H9 (cell line): ENCODE data around the gene RASSF7. TPM values are rescaled to one million over a fixed set of nuclear protein-coding genes. Genes with fewer than 3 reads are reported as not detected.

Source experiments
- DNase-seq: peaks from one replicate; pipeline ENCODE4 v3.0.0-alpha.2; 2017
- H2AFZ ChIP-seq: one replicate; pipeline ENCODE4 v1.6.1; 2013; ENCODE audit warnings: mild to moderate bottlenecking, low read length, control low read depth, moderate library complexity
- H2AK5ac ChIP-seq: 2 replicates; pipeline ENCODE4 v1.6.1; 2013; ENCODE audit warnings: low read length, control low read depth, mixed read lengths; ENCODE audit not compliant: insufficient read length
- H2BK120ac ChIP-seq: one replicate; pipeline ENCODE4 v1.6.1; 2013; ENCODE audit warnings: low read depth, mild to moderate bottlenecking, low read length, control low read depth, inconsistent platforms; ENCODE audit not compliant: poor library complexity, severe bottlenecking
- H2BK12ac ChIP-seq: 2 replicates; pipeline ENCODE4 v1.6.1; 2013; ENCODE audit warnings: low read length, control low read depth, mixed read lengths, low read depth; ENCODE audit not compliant: insufficient read length
- H2BK15ac ChIP-seq: 2 replicates; pipeline ENCODE4 v1.6.1; 2013; ENCODE audit warnings: low read depth, low read length, control low read depth
- H2BK20ac ChIP-seq: one replicate; pipeline ENCODE4 v1.6.1; 2013; ENCODE audit warnings: low read depth, mild to moderate bottlenecking, low read length, control low read depth, inconsistent platforms; ENCODE audit not compliant: poor library complexity, severe bottlenecking
- H2BK5ac ChIP-seq: 2 replicates; pipeline ENCODE4 v1.6.1; 2013; ENCODE audit warnings: low read length, control low read depth, mixed read lengths; ENCODE audit not compliant: insufficient read length
- H3K14ac ChIP-seq: 2 replicates; pipeline ENCODE4 v1.6.1; 2013; ENCODE audit warnings: low read length, control low read depth; ENCODE audit not compliant: insufficient read depth
- H3K18ac ChIP-seq: 2 replicates; pipeline ENCODE4 v1.6.1; 2013; ENCODE audit warnings: low read depth, mild to moderate bottlenecking, mixed read lengths, low read length, control low read depth; ENCODE audit not compliant: insufficient read length
- H3K23ac ChIP-seq: 2 replicates; pipeline ENCODE4 v1.6.1; 2013; ENCODE audit warnings: low read length, control low read depth, mixed read lengths, low read depth; ENCODE audit not compliant: insufficient read length
- H3K23me2 ChIP-seq: 2 replicates; pipeline ENCODE4 v1.6.1; 2013; ENCODE audit warnings: low read depth, mild to moderate bottlenecking, mixed read lengths, low read length, control low read depth; ENCODE audit not compliant: insufficient read length, poor library complexity, severe bottlenecking
- H3K27ac ChIP-seq: 2 replicates; pipeline ENCODE4 v1.5.1; 2013; ENCODE audit warnings: low read length, control low read depth, mixed read lengths, low read depth; ENCODE audit not compliant: insufficient read length
- H3K27me3 ChIP-seq: 2 replicates; pipeline ENCODE4 v1.6.1; 2013; ENCODE audit warnings: low read length, control low read depth, inconsistent platforms; ENCODE audit not compliant: insufficient read depth
- H3K4ac ChIP-seq: 2 replicates; pipeline ENCODE4 v1.6.1; 2013; ENCODE audit warnings: low read depth, mild to moderate bottlenecking, control low read depth, inconsistent platforms, low read length, moderate library complexity
- H3K4me1 ChIP-seq: 2 replicates; pipeline ENCODE4 v1.6.1; 2013; ENCODE audit warnings: low read length, control low read depth, inconsistent platforms; ENCODE audit not compliant: insufficient read depth
- H3K4me2 ChIP-seq: 2 replicates; pipeline ENCODE4 v1.6.1; 2013; ENCODE audit warnings: low read length, control low read depth, mixed read lengths; ENCODE audit not compliant: insufficient read length, insufficient read depth
- H3K56ac ChIP-seq: 2 replicates; pipeline ENCODE4 v1.6.1; 2013; ENCODE audit warnings: low read depth, mild to moderate bottlenecking, mixed read lengths, low read length, control low read depth; ENCODE audit not compliant: insufficient read length
- H3K79me1 ChIP-seq: 2 replicates; pipeline ENCODE4 v1.6.1; 2013; ENCODE audit warnings: low read depth, mild to moderate bottlenecking, moderate library complexity, low read length, control low read depth, inconsistent platforms; ENCODE audit not compliant: insufficient read depth, poor library complexity, severe bottlenecking
- H3K79me2 ChIP-seq: 2 replicates; pipeline ENCODE4 v1.6.1; 2013; ENCODE audit warnings: low read length, control low read depth, inconsistent platforms; ENCODE audit not compliant: insufficient read depth
- H3K9ac ChIP-seq: 2 replicates; pipeline ENCODE4 v1.6.1; 2013; ENCODE audit warnings: low read length, control low read depth, mixed read lengths; ENCODE audit not compliant: insufficient read length; ENCODE audit errors: extremely low read depth
- H3K9me3 ChIP-seq: one replicate; pipeline ENCODE4 v1.6.1; 2013; ENCODE audit warnings: low read depth, low read length, inconsistent platforms; ENCODE audit not compliant: control insufficient read depth
- H3T11ph ChIP-seq: one replicate; pipeline ENCODE4 v1.6.1; 2013; ENCODE audit warnings: mild to moderate bottlenecking, low read length, control low read depth, inconsistent platforms
- H4K20me1 ChIP-seq: one replicate; pipeline ENCODE4 v1.6.1; 2013; ENCODE audit not compliant: control insufficient read depth, insufficient read length, insufficient read depth
- H4K5ac ChIP-seq: 2 replicates; pipeline ENCODE4 v1.6.1; 2013; ENCODE audit warnings: low read depth, mild to moderate bottlenecking, mixed read lengths, low read length, control low read depth; ENCODE audit not compliant: insufficient read length
- H4K8ac ChIP-seq: replicated peaks from 2 replicates; pipeline ENCODE4 v1.6.1; 2013; ENCODE audit warnings: low read length, control low read depth, mixed read lengths, low read depth; ENCODE audit not compliant: insufficient read length
- H4K91ac ChIP-seq: 2 replicates; pipeline ENCODE4 v1.6.1; 2013; ENCODE audit warnings: low read depth, mild to moderate bottlenecking, moderate library complexity, mixed read lengths, low read length, control low read depth; ENCODE audit not compliant: insufficient read length
- H3K27ac Mint-ChIP-seq, 3 experiments: 2 replicates in 2 of 3; 3 replicates in 1 of 3; pipeline ENCODE4 v1.8.0; 2020 to 2021; ENCODE audit warnings: mixed read lengths in 3 of 3, mild to moderate bottlenecking in 1 of 3, moderate library complexity in 1 of 3
- H3K27me3 Mint-ChIP-seq: 2 replicates; pipeline ENCODE4 v1.8.0; 2021; ENCODE audit warnings: low read depth, mild to moderate bottlenecking, moderate library complexity, mixed read lengths
- H3K36me3 Mint-ChIP-seq, 3 experiments: 2 replicates in 2 of 3; 3 replicates in 1 of 3; pipeline ENCODE4 v1.8.0; 2020 to 2021; ENCODE audit warnings: low read depth in 3 of 3, mixed read lengths in 3 of 3; ENCODE audit not compliant: insufficient read depth in 1 of 3
- H3K4me1 Mint-ChIP-seq, 2 experiments: 2 replicates each; pipeline ENCODE4 v1.8.0; 2020; ENCODE audit warnings: mixed read lengths in 2 of 2
- H3K4me3 Mint-ChIP-seq, 2 experiments: 2 replicates in 1 of 2; 3 replicates in 1 of 2; pipeline ENCODE4 v1.8.0; 2020 to 2021; ENCODE audit warnings: mild to moderate bottlenecking in 2 of 2, mixed read lengths in 2 of 2, moderate library complexity in 1 of 2
- H3K9me3 Mint-ChIP-seq, 2 experiments: 2 replicates in 1 of 2; 3 replicates in 1 of 2; pipeline ENCODE4 v1.8.0; 2020; ENCODE audit warnings: mild to moderate bottlenecking in 2 of 2, mixed read lengths in 2 of 2, moderate library complexity in 1 of 2
- WGBS: extraction: QIAGEN DNeasy Blood & Tissue Kit; methylation state at CpG from one replicate; pipeline ENCODE4 v1.1.7; 2013; ENCODE audit warnings: missing lambda C conversion rate, low lambda C conversion rate, mixed read lengths; ENCODE audit not compliant: insufficient read length; ENCODE audit errors: extremely low coverage; 5-methylcytosine and 5-hydroxymethylcytosine counted together
- total RNA-seq: library from RNA; stranded (reverse); gene quantifications from 2 replicates; pipeline ENCODE4 v1.2.1, GENCODE V29; 2021
- TF ChIP-seq, protein P1 (sequence below): fragments of 200-600 bp; sonication (generic); conservative IDR thresholded peaks from 3 replicates; pipeline ENCODE4 v1.8.0; 2021; ENCODE audit warnings: antibody characterized with exemption, mild to moderate bottlenecking

The RASSF7 gene
- total RNA-seq, 1 experiment from 2014 or later = 26.3 TPM

- no peak overlapping the region for H2BK12ac ChIP-seq
- H3K9me3 ChIP-seq = no peaks in the 10 kb centered on the region
- no peak overlapping the region for H3K18ac ChIP-seq
- peaks cover 7% of the 10 kb centered on the region for H3K23me2 ChIP-seq
- no peak overlapping the region for H4K91ac ChIP-seq
- H3K79me1 ChIP-seq = no peaks in the 10 kb centered on the region
- no peak overlapping the region for H2AK5ac ChIP-seq
- no peak overlapping the region for H2BK20ac ChIP-seq
- H3K9ac ChIP-seq = no peak overlapping the region
- no peak overlapping the region for H2BK15ac ChIP-seq
- H3K4me2 ChIP-seq = peak overlapping the region; percentile 37
- no peaks in the 10 kb centered on the region for H4K20me1 ChIP-seq
- no peak overlapping the region; the same call in 1 of the 2 replicates for H3K14ac ChIP-seq
- peaks cover 5% of the 10 kb centered on the region; the same call in 1 of the 2 replicates for H3K27me3 ChIP-seq
- H2BK120ac ChIP-seq = no peak overlapping the region
- no peak overlapping the region for H2BK5ac ChIP-seq
- no CpG with 5 or more reads among the region's 57 CpGs for WGBS
- H3K27ac ChIP-seq = no peak overlapping the region
- TF ChIP-seq, protein P1, sequence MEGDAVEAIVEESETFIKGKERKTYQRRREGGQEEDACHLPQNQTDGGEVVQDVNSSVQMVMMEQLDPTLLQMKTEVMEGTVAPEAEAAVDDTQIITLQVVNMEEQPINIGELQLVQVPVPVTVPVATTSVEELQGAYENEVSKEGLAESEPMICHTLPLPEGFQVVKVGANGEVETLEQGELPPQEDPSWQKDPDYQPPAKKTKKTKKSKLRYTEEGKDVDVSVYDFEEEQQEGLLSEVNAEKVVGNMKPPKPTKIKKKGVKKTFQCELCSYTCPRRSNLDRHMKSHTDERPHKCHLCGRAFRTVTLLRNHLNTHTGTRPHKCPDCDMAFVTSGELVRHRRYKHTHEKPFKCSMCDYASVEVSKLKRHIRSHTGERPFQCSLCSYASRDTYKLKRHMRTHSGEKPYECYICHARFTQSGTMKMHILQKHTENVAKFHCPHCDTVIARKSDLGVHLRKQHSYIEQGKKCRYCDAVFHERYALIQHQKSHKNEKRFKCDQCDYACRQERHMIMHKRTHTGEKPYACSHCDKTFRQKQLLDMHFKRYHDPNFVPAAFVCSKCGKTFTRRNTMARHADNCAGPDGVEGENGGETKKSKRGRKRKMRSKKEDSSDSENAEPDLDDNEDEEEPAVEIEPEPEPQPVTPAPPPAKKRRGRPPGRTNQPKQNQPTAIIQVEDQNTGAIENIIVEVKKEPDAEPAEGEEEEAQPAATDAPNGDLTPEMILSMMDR = no peak
- no peak overlapping the region for H3K56ac ChIP-seq
- Mint-ChIP-seq H3K4me1 (peaks cover 7 to 17% of the 10 kb centered on the region in 2 experiments), H3K4me3 (peak overlapping the region; percentile 58 to 73), H3K9me3 (no peaks in the 10 kb centered on the region; a peak in 2 of 5 replicates), H3K27ac (no peak overlapping the region), H3K36me3 (peaks cover 0 to 2% (median 0%) of the 10 kb centered on the region in 3 experiments; a peak in 4 of 7 replicates), H3K27me3 (peaks cover 34% of the 10 kb centered on the region)
- no peak overlapping the region for H4K8ac ChIP-seq
- no peaks in the 10 kb centered on the region for H3K79me2 ChIP-seq
- H3K4ac ChIP-seq = no peak overlapping the region
- H3T11ph ChIP-seq = no peak overlapping the region
- no peak overlapping the region for H4K5ac ChIP-seq
- no peak overlapping the region for H3K23ac ChIP-seq
- no peak overlapping the region for H2AFZ ChIP-seq
- no peaks in the 10 kb centered on the region for H3K4me1 ChIP-seq
- no peak for DNase-seq
Measured at GRCh38 chr11:555227-555779, 5.5 kb upstream of the RASSF7 start.
